HepG2 (cell line): Measurements from ENCODE around the gene DACT2. TPM values are rescaled to one million over a fixed set of nuclear protein-coding genes. Genes with fewer than 3 reads are reported as not detected.

Experiments
- CREB3 ChIP-seq: sonication (generic); formaldehyde crosslinking; IDR thresholded peaks from 2 replicates; pipeline ENCODE4 v1.5.0; 2020; ENCODE audit warnings: missing genetic modification reagents
- MTF2 ChIP-seq: sonication (generic); formaldehyde crosslinking; IDR thresholded peaks from 2 replicates; pipeline ENCODE4 v1.5.0; 2020; ENCODE audit warnings: missing genetic modification reagents, borderline replicate concordance
- NCOA2 ChIP-seq: sonication (generic); formaldehyde crosslinking; IDR thresholded peaks from 2 replicates; pipeline ENCODE4 v1.8.0; 2022; ENCODE audit warnings: inconsistent platforms
- PLSCR1 ChIP-seq: sonication (generic); formaldehyde crosslinking; IDR thresholded peaks from 2 replicates; pipeline ENCODE4 v1.5.0; 2020; ENCODE audit warnings: missing genetic modification reagents, mild to moderate bottlenecking, borderline replicate concordance
- POLR2A ChIP-seq, 2 experiments: IDR thresholded peaks; 2 replicates each; pipeline ENCODE4 v1.6.1; 2011; ENCODE audit warnings: low read depth in 2 of 2, low read length in 2 of 2, mild to moderate bottlenecking in 1 of 2, moderate library complexity in 1 of 2; ENCODE audit not compliant: insufficient read depth in 1 of 2
- RFXAP ChIP-seq: sonication (generic); formaldehyde crosslinking; IDR thresholded peaks from 2 replicates; pipeline ENCODE4 v1.4.0; 2020; ENCODE audit warnings: missing genetic modification reagents, borderline replicate concordance
- SOX5 ChIP-seq: IDR thresholded peaks from 2 replicates; pipeline ENCODE4 v1.6.1; 2016; ENCODE audit warnings: borderline replicate concordance
- TARDBP ChIP-seq: sonication (generic); formaldehyde crosslinking; IDR thresholded peaks from 2 replicates; pipeline ENCODE4 v1.8.0; 2022; ENCODE audit warnings: mild to moderate bottlenecking, missing genetic modification reagents
- TEF ChIP-seq: sonication (generic); formaldehyde crosslinking; IDR thresholded peaks from 2 replicates; pipeline ENCODE4 v1.5.0; 2020; ENCODE audit warnings: missing genetic modification reagents
- TP53 ChIP-seq: sonication (generic); formaldehyde crosslinking; conservative IDR thresholded peaks from 2 replicates; pipeline ENCODE4 v1.4.0; 2020; ENCODE audit warnings: missing genetic modification reagents
- YY1 ChIP-seq: IDR thresholded peaks from 2 replicates; pipeline ENCODE4 v1.6.1; 2011; ENCODE audit warnings: low read length, low read depth, moderate library complexity, mild to moderate bottlenecking; ENCODE audit not compliant: insufficient read depth, insufficient replicate concordance
- ZFP82 ChIP-seq: sonication (generic); formaldehyde crosslinking; IDR thresholded peaks from 2 replicates; pipeline ENCODE4 v1.5.1; 2020; ENCODE audit warnings: mild to moderate bottlenecking, missing genetic modification reagents, borderline replicate concordance
- ZNF205 ChIP-seq: IDR thresholded peaks from 2 replicates; pipeline ENCODE4 v1.6.1; 2018; ENCODE audit warnings: missing biosample characterization, missing genetic modification reagents
- ZNF678 ChIP-seq: sonication (generic); formaldehyde crosslinking; IDR thresholded peaks from 2 replicates; pipeline ENCODE4 v1.4.0; 2020; ENCODE audit warnings: mild to moderate bottlenecking, missing genetic modification reagents
- ZNF709 ChIP-seq: sonication (generic); formaldehyde crosslinking; IDR thresholded peaks from 2 replicates; pipeline ENCODE4 v1.5.0; 2020; ENCODE audit warnings: mild to moderate bottlenecking, missing genetic modification reagents
- ZNF772 ChIP-seq: sonication (generic); formaldehyde crosslinking; IDR thresholded peaks from 2 replicates; pipeline ENCODE4 v1.5.0; 2020; ENCODE audit warnings: mild to moderate bottlenecking, missing genetic modification reagents
- ZNF841 ChIP-seq: sonication (generic); formaldehyde crosslinking; IDR thresholded peaks from 2 replicates; pipeline ENCODE4 v1.8.1; 2023; ENCODE audit warnings: missing genetic modification reagents, borderline replicate concordance
- polyA plus RNA-seq, 8 experiments: library from polyadenylated mRNA; depleted of rRNA in 3 of 8; stranded (reverse) in 7 of 8; unstranded in 1 of 8; fragments of >200 nt; fragmentation: Illumina TruSeq in 4 of 8; extraction: Trizol in 4 of 8; gene quantifications; 2 replicates each; pipeline versions ENCODE4 v1.2.1 to v1.2.3, GENCODE V29; 2011 to 2016; ENCODE audit warnings: low read depth in 4 of 8, missing spikeins in 1 of 8, mixed read lengths in 1 of 8; ENCODE audit not compliant: insufficient read depth in 1 of 8
- total RNA-seq, 5 experiments: library from RNA; depleted of rRNA; stranded (reverse); fragments of >200 nt; fragmentation: Illumina TruSeq; extraction: Trizol; gene quantifications; 2 replicates each; pipeline ENCODE4 v1.2.3, GENCODE V29; 2016; ENCODE audit warnings: low read depth in 1 of 5
- TF ChIP-seq, protein P1 (sequence below): IDR thresholded peaks from 2 replicates; pipeline ENCODE4 v1.6.1; 2018; ENCODE audit warnings: missing genetic modification reagents
- TF ChIP-seq, protein P2 (sequence below): sonication (generic); formaldehyde crosslinking; IDR thresholded peaks from 2 replicates; pipeline ENCODE4 v1.5.0; 2020; ENCODE audit warnings: missing genetic modification reagents, mild to moderate bottlenecking, borderline replicate concordance
- TF ChIP-seq, protein P3 (sequence below): sonication (generic); formaldehyde crosslinking; IDR thresholded peaks from 2 replicates; pipeline ENCODE4 v1.4.0; 2020; ENCODE audit warnings: missing genetic modification reagents

Gene DACT2
- total and polyA plus RNA-seq, 2 of the 13 experiments (the other 11 are each of a cell fraction or from before 2014, with no cell fraction given) = 0.15 TPM; not detected in 1

DNA sequence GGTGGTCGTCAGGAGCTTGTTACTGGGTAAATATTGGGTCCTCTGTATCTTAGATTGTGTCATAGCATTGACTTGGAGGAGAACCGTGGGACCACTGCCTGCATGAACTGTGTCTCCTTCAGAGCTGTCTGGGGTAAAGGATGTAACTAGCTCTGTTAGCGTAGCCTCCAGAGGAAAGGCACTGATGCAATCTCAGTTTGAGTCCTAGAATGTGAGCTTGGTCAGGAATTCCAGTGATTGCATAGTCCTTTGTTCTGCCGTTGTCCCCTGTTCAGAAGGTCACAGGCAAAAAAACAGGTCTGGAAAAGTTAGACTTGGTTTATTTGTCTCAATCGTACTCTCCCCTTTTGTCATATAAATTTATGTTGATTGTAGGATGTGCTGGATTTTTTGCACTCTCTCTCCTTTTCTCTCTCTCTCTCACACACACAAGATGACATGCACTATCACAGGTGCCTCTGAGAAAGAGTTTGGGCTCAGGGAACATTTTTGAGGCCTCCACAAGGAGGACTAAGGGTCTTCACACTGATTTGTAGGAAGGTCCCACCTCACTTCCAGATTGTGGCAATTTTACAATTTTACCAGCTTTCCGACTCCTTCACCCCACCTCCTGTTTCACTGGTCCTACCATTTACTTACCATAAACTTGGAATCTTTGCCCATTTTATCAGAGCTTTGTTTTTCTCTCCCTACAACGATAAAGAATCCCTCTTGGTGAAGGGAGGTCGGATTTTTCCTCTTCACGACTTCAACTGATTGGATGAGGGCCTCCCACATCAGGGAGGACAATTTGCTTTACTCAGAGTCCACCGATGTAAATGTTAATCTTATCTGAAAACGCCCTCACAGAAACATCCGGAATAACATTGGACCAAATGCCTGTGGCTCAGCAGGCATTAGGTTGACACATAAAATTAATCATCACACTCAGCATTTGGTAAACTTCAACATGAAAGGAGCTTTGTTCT lies 7.0 kb upstream of the DACT2 start (continued):
- TF ChIP-seq CREB3 (no peak), ZNF205 (peak; percentile 74; the same call in 1 of the 2 replicates), ZNF841 (CRISPR knock-in tag) (no peak), MTF2 (CRISPR knock-in tag) (no peak), NCOA2 (CRISPR knock-in tag) (peak; percentile 95), ZNF772 (CRISPR knock-in tag) (no peak; the same call in 1 of the 2 replicates), POLR2A (IDR thresholded peaks at IDR 0.05; ENCODE audit: insufficient read depth in 1 of 2, low read depth in 2 of 2, low read length in 2 of 2) (peak; percentile 21 to 65; a peak in 2 of 4 replicates), PLSCR1 (CRISPR knock-in tag) (no peak), TEF (no peak), RFXAP (CRISPR knock-in tag) (no peak), TARDBP (CRISPR knock-in tag) (peak; percentile 88), ZNF709 (0 out of 2 replicates have a peak, but pooled peaks have one; percentile 38), YY1 (no peak), TP53 (no peak), SOX5 (peak; percentile 100), ZFP82 (CRISPR knock-in tag) (no peak), ZNF678 (CRISPR knock-in tag) (no peak)
- TF ChIP-seq, protein P1, sequence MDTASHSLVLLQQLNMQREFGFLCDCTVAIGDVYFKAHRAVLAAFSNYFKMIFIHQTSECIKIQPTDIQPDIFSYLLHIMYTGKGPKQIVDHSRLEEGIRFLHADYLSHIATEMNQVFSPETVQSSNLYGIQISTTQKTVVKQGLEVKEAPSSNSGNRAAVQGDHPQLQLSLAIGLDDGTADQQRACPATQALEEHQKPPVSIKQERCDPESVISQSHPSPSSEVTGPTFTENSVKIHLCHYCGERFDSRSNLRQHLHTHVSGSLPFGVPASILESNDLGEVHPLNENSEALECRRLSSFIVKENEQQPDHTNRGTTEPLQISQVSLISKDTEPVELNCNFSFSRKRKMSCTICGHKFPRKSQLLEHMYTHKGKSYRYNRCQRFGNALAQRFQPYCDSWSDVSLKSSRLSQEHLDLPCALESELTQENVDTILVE (CRISPR knock-in tag) = peak; percentile 72; the same call in 1 of the 2 replicates
- TF ChIP-seq, protein P2, sequence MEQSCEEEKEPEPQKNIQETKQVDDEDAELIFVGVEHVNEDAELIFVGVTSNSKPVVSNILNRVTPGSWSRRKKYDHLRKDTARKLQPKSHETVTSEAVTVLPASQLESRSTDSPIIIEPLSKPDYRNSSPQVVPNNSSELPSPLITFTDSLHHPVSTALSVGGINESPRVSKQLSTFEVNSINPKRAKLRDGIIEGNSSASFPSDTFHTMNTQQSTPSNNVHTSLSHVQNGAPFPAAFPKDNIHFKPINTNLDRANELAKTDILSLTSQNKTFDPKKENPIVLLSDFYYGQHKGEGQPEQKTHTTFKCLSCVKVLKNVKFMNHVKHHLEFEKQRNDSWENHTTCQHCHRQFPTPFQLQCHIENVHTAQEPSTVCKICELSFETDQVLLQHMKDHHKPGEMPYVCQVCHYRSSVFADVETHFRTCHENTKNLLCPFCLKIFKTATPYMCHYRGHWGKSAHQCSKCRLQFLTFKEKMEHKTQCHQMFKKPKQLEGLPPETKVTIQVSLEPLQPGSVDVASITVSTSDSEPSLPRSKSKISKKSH (CRISPR knock-in tag) = no peak
- TF ChIP-seq, protein P3, sequence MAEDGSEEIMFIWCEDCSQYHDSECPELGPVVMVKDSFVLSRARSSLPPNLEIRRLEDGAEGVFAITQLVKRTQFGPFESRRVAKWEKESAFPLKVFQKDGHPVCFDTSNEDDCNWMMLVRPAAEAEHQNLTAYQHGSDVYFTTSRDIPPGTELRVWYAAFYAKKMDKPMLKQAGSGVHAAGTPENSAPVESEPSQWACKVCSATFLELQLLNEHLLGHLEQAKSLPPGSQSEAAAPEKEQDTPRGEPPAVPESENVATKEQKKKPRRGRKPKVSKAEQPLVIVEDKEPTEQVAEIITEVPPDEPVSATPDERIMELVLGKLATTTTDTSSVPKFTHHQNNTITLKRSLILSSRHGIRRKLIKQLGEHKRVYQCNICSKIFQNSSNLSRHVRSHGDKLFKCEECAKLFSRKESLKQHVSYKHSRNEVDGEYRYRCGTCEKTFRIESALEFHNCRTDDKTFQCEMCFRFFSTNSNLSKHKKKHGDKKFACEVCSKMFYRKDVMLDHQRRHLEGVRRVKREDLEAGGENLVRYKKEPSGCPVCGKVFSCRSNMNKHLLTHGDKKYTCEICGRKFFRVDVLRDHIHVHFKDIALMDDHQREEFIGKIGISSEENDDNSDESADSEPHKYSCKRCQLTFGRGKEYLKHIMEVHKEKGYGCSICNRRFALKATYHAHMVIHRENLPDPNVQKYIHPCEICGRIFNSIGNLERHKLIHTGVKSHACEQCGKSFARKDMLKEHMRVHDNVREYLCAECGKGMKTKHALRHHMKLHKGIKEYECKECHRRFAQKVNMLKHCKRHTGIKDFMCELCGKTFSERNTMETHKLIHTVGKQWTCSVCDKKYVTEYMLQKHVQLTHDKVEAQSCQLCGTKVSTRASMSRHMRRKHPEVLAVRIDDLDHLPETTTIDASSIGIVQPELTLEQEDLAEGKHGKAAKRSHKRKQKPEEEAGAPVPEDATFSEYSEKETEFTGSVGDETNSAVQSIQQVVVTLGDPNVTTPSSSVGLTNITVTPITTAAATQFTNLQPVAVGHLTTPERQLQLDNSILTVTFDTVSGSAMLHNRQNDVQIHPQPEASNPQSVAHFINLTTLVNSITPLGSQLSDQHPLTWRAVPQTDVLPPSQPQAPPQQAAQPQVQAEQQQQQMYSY (CRISPR knock-in tag) = no peak; the same call in 1 of the 2 replicates
